Naive thymus-derived CD4-positive, alpha-beta T cell (primary cell): ENCODE data around the gene KRT5. TPM values are rescaled to one million over a fixed set of nuclear protein-coding genes. Genes with fewer than 3 reads are reported as not detected.

Experiments used
- ATAC-seq: fragments of 150-1000 bp; cut with Tn5 transposase; 2 replicates; pipeline ENCODE4 v1.10.0; 2021; ENCODE audit warnings: mild to moderate bottlenecking, moderate library complexity
- CTCF ChIA-PET: fragments of 350-600 bp; sonication (Branson Sonifier 250); formaldehyde crosslinking; loops from one replicate; lab custom pipeline; 2021; ENCODE audit warnings: antibody characterized with exemption; lab: Charles Lee
- POLR2A ChIA-PET: fragments of 350-600 bp; sonication (Branson Sonifier 250); formaldehyde crosslinking; loops from one replicate; lab custom pipeline; 2021; ENCODE audit warnings: antibody characterized with exemption, inconsistent platforms; lab: Charles Lee
- DNase-seq, 9 donors: peaks; one replicate each; pipeline versions ENCODE4 v3.0.0 to v3.0.0-alpha.2; 2020 to 2022; ENCODE audit warnings: mixed read lengths in 1 of 9
- H3K27ac ChIP-seq: one replicate; pipeline ENCODE4 v1.7.0; 2013; ENCODE audit warnings: mild to moderate bottlenecking, low read depth, low read length, moderate library complexity
- H3K27me3 ChIP-seq, 2 donors: one replicate each; pipeline ENCODE4 v1.7.0; 2013; ENCODE audit warnings: low read length in 2 of 2, mild to moderate bottlenecking in 2 of 2, moderate library complexity in 2 of 2; ENCODE audit not compliant: control insufficient read depth in 2 of 2, insufficient read depth in 2 of 2
- H3K36me3 ChIP-seq, 3 experiments: 1 replicate in 2 of 3; 2 replicates in 1 of 3; pipeline ENCODE4 v1.7.0; 2013; ENCODE audit warnings: low read length in 3 of 3, mild to moderate bottlenecking in 3 of 3, moderate library complexity in 1 of 3; ENCODE audit not compliant: insufficient read depth in 3 of 3, control insufficient read depth in 2 of 3
- H3K4me1 ChIP-seq, 2 donors: one replicate each; pipeline ENCODE4 v1.7.0; 2013; ENCODE audit warnings: low read length in 2 of 2, mild to moderate bottlenecking in 2 of 2, moderate library complexity in 1 of 2; ENCODE audit not compliant: control insufficient read depth in 2 of 2, insufficient read depth in 2 of 2
- H3K4me3 ChIP-seq: 2 replicates; pipeline ENCODE4 v1.7.0; 2013; ENCODE audit warnings: mild to moderate bottlenecking, low read length
- H3K9me3 ChIP-seq, 3 experiments: 1 replicate in 2 of 3; 2 replicates in 1 of 3; pipeline ENCODE4 v1.7.0; 2013; ENCODE audit warnings: low read length in 3 of 3; ENCODE audit not compliant: control insufficient read depth in 2 of 3
- H3K27ac Mint-ChIP-seq, 9 donors: one replicate each; pipeline ENCODE4 v1.8.0; 2020 to 2022; ENCODE audit warnings: mixed read lengths in 9 of 9, mild to moderate bottlenecking in 8 of 9, moderate library complexity in 5 of 9, inconsistent platforms in 2 of 9
- H3K27me3 Mint-ChIP-seq, 5 donors: one replicate each; pipeline ENCODE4 v1.8.0; 2021 to 2022; ENCODE audit warnings: mixed read lengths in 5 of 5, mild to moderate bottlenecking in 1 of 5
- H3K36me3 Mint-ChIP-seq, 5 donors: one replicate each; pipeline ENCODE4 v1.8.0; 2020 to 2022; ENCODE audit warnings: mixed read lengths in 5 of 5, mild to moderate bottlenecking in 3 of 5, inconsistent platforms in 1 of 5
- H3K4me1 Mint-ChIP-seq, 7 donors: one replicate each; pipeline ENCODE4 v1.8.0; 2020 to 2022; ENCODE audit warnings: mixed read lengths in 7 of 7, mild to moderate bottlenecking in 3 of 7, inconsistent platforms in 1 of 7
- H3K4me3 Mint-ChIP-seq, 10 donors: one replicate each; pipeline ENCODE4 v1.8.0; 2020 to 2022; ENCODE audit warnings: mild to moderate bottlenecking in 10 of 10, mixed read lengths in 10 of 10, moderate library complexity in 6 of 10, inconsistent platforms in 2 of 10
- H3K9me3 Mint-ChIP-seq, 11 donors: one replicate each; pipeline ENCODE4 v1.8.0; 2020 to 2022; ENCODE audit warnings: mixed read lengths in 11 of 11, mild to moderate bottlenecking in 4 of 11, inconsistent platforms in 1 of 11, moderate library complexity in 1 of 11
- intact Hi-C, 2 donors: fragments of 100-400 bp; cut with micrococcal nuclease; formaldehyde crosslinking; loops; one replicate each; pipeline ENCODE4 v1.15.1; 2023
- polyA plus RNA-seq, 2 donors: library from polyadenylated mRNA; unstranded; fragments of 300-500 nt; fragmentation: Illumina TruSeq; gene quantifications; one replicate each; pipeline ENCODE4 v1.2.3, GENCODE V29; 2021
- total RNA-seq, 6 experiments: library from RNA in 5 of 6; stranded (reverse) in 5 of 6; gene quantifications; 1 replicate in 5 of 6; 2 replicates in 1 of 6; pipeline ENCODE4 v1.2.3 and lab custom pipeline; 2021 to 2026

The KRT5 gene
- total and polyA plus RNA-seq, 7 experiments from 2014 or later, result 0.24 TPM; not detected in 6

DNA sequence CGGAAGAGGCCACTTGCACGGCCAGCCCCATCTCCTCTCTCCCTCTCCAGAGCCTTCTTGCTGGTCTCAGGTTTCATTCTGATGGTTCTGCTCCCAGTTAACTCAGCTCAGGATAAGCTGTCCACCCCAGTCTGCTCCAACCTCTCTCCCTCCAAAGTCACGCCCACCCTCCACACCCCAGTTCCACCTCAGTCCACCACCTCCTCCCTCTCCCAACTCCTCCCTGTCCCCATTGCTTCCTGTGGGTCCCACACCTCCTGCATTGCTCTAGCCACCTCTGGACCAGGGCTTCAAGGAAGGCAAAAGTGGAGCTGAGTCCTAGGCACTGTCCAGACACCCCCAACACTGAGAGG, 19.6 kb upstream of the KRT5 start:
- H3K9me3 Mint-ChIP-seq, result no peaks in the 10 kb centered on the region
- no peak overlapping the region for H3K4me3 Mint-ChIP-seq
- no peak overlapping the region for H3K27ac ChIP-seq
- ATAC-seq (no peak), DNase-seq (no peak)
- peaks cover 0 to 8% (median 0%) of the 10 kb centered on the region in 7 donors for H3K4me1 Mint-ChIP-seq
- H3K27me3 ChIP-seq, result no peaks in the 10 kb centered on the region
- ChIA-PET CTCF (interaction anchor here (0.7 kb wide), 1 partner anchor 30 kb away, joined by 3 read pairs; no protein-coding TSS in a partner anchor), POLR2A (no interaction called here)
- H3K9me3 ChIP-seq, result no peaks in the 10 kb centered on the region
- no peaks in the 10 kb centered on the region for H3K4me1 ChIP-seq
- no peaks in the 10 kb centered on the region for H3K36me3 Mint-ChIP-seq
- intact Hi-C loops, result no loop called here
- H3K27me3 Mint-ChIP-seq, result peaks cover 0 to 3% (median 0%) of the 10 kb centered on the region in 5 donors
- no peak overlapping the region for H3K4me3 ChIP-seq
- H3K27ac Mint-ChIP-seq, result no peak overlapping the region
- no peaks in the 10 kb centered on the region for H3K36me3 ChIP-seq

- ATAC-seq (no peak), DNase-seq (no peak)
- no peak overlapping the region for H3K27ac ChIP-seq
- Mint-ChIP-seq H3K4me1 (peaks cover 0 to 8% (median 0%) of the 10 kb centered on the region in 7 donors), H3K9me3 (no peaks in the 10 kb centered on the region), H3K4me3 (no peak overlapping the region), H3K36me3 (no peaks in the 10 kb centered on the region), H3K27ac (peak overlapping the region in 1 of 9 donors; percentile 51), H3K27me3 (peaks cover 0 to 3% (median 0%) of the 10 kb centered on the region in 5 donors)
- intact Hi-C loops, result no loop called here
- ChIA-PET CTCF (interaction anchor here (0.6 to 0.7 kb wide), 2 partner anchors 30 to 663 kb away, joined by 3 read pairs; no protein-coding TSS in a partner anchor), POLR2A (no interaction called here)
- H3K4me3 ChIP-seq, result no peak overlapping the region
- H3K4me1 ChIP-seq, result no peaks in the 10 kb centered on the region
- H3K9me3 ChIP-seq, result no peaks in the 10 kb centered on the region
- H3K36me3 ChIP-seq, result no peaks in the 10 kb centered on the region
- H3K27me3 ChIP-seq, result no peaks in the 10 kb centered on the region
Observed at GRCh38 chr12:52539083-52539820, 19.1 kb upstream of the KRT5 start.

DNA sequence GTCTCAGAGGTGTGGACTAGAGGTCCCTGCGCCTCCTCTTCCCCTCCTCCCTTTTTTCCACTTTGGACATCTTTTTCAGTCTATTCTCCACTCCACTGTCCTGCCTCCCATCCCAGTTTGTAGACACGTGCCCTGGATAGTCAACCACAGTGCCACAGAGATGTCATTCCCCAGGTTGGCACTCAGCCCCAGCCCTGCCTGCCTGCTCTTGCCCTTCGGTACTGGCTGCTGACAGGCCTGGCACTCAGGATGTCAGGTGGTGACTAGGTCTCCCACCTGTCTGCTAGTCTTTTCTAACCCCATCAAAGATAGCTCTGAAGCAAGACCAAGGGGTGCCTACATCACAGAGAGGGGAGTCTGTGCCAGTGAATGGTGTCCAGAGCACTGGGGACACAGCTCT, 16.9 kb upstream of the KRT5 start:
- peaks cover 0 to 5% (median 0%) of the 10 kb centered on the region in 7 donors for H3K4me1 Mint-ChIP-seq
- H3K27me3 ChIP-seq, result no peaks in the 10 kb centered on the region
- H3K9me3 Mint-ChIP-seq, result no peaks in the 10 kb centered on the region
- DNase-seq (no peak), ATAC-seq (no peak)
- CTCF ChIA-PET, result interaction anchor here (0.6 kb wide), 1 partner anchor 331 kb away, joined by 4 read pairs; no protein-coding TSS in a partner anchor
- intact Hi-C loops, result no loop called here
- POLR2A ChIA-PET, result no interaction called here
- H3K27ac ChIP-seq, result no peak overlapping the region
- H3K36me3 ChIP-seq, result no peaks in the 10 kb centered on the region
- H3K4me1 ChIP-seq, result no peaks in the 10 kb centered on the region
- no peaks in the 10 kb centered on the region for H3K9me3 ChIP-seq
- H3K27me3 Mint-ChIP-seq, result peaks cover 0 to 3% (median 0%) of the 10 kb centered on the region in 5 donors
- H3K4me3 ChIP-seq, result no peak overlapping the region
- no peak overlapping the region for H3K4me3 Mint-ChIP-seq
- H3K36me3 Mint-ChIP-seq, result no peaks in the 10 kb centered on the region
- no peak overlapping the region for H3K27ac Mint-ChIP-seq

GRCh38 chr12:52535574-52535973, 15.4 kb upstream of the KRT5 start:
- Mint-ChIP-seq H3K27ac (no peak overlapping the region), H3K9me3 (no peaks in the 10 kb centered on the region), H3K27me3 (peaks cover 0 to 3% (median 0%) of the 10 kb centered on the region in 5 donors), H3K4me1 (peaks cover 0 to 7% (median 0%) of the 10 kb centered on the region in 7 donors), H3K36me3 (no peaks in the 10 kb centered on the region), H3K4me3 (no peak overlapping the region)
- no peak overlapping the region for H3K4me3 ChIP-seq
- POLR2A ChIA-PET, result no interaction called here
- ATAC-seq (no peak), DNase-seq (no peak)
- H3K36me3 ChIP-seq, result no peaks in the 10 kb centered on the region
- H3K27ac ChIP-seq, result no peak overlapping the region
- CTCF ChIA-PET, result interaction anchor here (1.0 kb wide), 1 partner anchor 10 kb away, joined by 3 read pairs; no protein-coding TSS in a partner anchor
- H3K4me1 ChIP-seq, result no peaks in the 10 kb centered on the region
- no peaks in the 10 kb centered on the region for H3K9me3 ChIP-seq
- intact Hi-C loops, result no loop called here
- no peaks in the 10 kb centered on the region for H3K27me3 ChIP-seq

DNA sequence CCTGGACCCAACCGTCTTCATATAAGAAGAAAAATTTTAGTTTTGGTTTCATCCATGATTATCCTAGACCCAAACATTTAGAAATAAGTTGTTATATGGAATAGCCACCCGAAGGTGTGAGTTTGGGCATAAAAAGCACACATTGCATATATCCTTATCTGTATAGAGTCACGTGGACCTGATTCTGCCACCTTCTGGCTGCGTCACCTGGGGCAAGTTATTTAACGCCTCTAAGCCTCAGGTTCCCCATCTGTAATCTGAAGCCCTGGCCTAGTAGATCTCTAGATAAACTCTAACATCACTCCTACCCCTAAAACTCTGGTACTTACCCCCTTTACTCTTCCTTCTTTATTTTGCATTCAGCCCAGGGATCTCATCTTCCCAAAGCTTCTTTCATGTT, 14.3 kb upstream of the KRT5 start:
- Mint-ChIP-seq H3K4me1 (peaks cover 0 to 7% (median 0%) of the 10 kb centered on the region in 7 donors), H3K27me3 (peaks cover 0 to 3% (median 0%) of the 10 kb centered on the region in 5 donors), H3K9me3 (peaks cover 0 to 2% (median 0%) of the 10 kb centered on the region in 11 donors), H3K4me3 (no peak overlapping the region), H3K27ac (no peak overlapping the region), H3K36me3 (no peaks in the 10 kb centered on the region)
- H3K36me3 ChIP-seq, result no peaks in the 10 kb centered on the region
- no peaks in the 10 kb centered on the region for H3K4me1 ChIP-seq
- ATAC-seq (no peak), DNase-seq (no peak)
- no peak overlapping the region for H3K27ac ChIP-seq
- ChIA-PET POLR2A (no interaction called here), CTCF (no interaction called here)
- intact Hi-C loops, result no loop called here
- no peaks in the 10 kb centered on the region for H3K27me3 ChIP-seq
- no peaks in the 10 kb centered on the region for H3K9me3 ChIP-seq
- H3K4me3 ChIP-seq, result no peak overlapping the region

- POLR2A ChIA-PET, result no interaction called here
- CTCF ChIA-PET, result no interaction called here
Observed at GRCh38 chr12:52533686-52534470, 13.7 kb upstream of the KRT5 start.

More at GRCh38 chr12:52533686-52534470, 13.7 kb upstream of the KRT5 start:
- Histone ChIP-seq H3K4me1 (no peaks in the 10 kb centered on the region), H3K9me3 (no peaks in the 10 kb centered on the region), H3K27ac (no peak overlapping the region), H3K4me3 (no peak overlapping the region), H3K27me3 (no peaks in the 10 kb centered on the region), H3K36me3 (no peaks in the 10 kb centered on the region)
- Mint-ChIP-seq H3K27ac (no peak overlapping the region), H3K4me1 (peaks cover 0 to 7% (median 0%) of the 10 kb centered on the region in 7 donors), H3K9me3 (peaks cover 0 to 2% (median 0%) of the 10 kb centered on the region in 11 donors), H3K36me3 (no peaks in the 10 kb centered on the region), H3K27me3 (peaks cover 0 to 3% (median 0%) of the 10 kb centered on the region in 5 donors), H3K4me3 (no peak overlapping the region)
- ATAC-seq (no peak), DNase-seq (no peak)
- intact Hi-C loops, result no loop called here
